Measurements from ENCODE around the gene EIF3J.

Gene EIF3J, protein sequence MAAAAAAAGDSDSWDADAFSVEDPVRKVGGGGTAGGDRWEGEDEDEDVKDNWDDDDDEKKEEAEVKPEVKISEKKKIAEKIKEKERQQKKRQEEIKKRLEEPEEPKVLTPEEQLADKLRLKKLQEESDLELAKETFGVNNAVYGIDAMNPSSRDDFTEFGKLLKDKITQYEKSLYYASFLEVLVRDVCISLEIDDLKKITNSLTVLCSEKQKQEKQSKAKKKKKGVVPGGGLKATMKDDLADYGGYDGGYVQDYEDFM

GRCh38 chr15:44536962-44537734, at the start of gene EIF3J:
EIF3J (plus strand) TSS chr15:44537147; CDS start chr15:44537195, 48 bp downstream.
- Histone ChIP-seq H3K4me1 (ENCODE audit: control insufficient read depth in 5 of 5, insufficient read depth in 5 of 5, low read length in 5 of 5) (peaks cover 4 to 45% (median 39%) of the 10 kb centered on the region in 5 donors), H3K4me3 (ENCODE audit: low read depth in 1 of 5, low read length in 5 of 5) (peak within 1 kb of the TSS; percentile 85 to 92 (median 88)), H3K27ac (ENCODE audit: low read depth, low read length) (peak within 1 kb of the TSS; percentile 97), H3K9me3 (ENCODE audit: control insufficient read depth in 5 of 5, low read length in 5 of 5) (no peaks in the 10 kb centered on the region), H3K27me3 (ENCODE audit: control insufficient read depth in 5 of 5, insufficient read depth in 4 of 5, low read length in 5 of 5) (no peaks in the 10 kb centered on the region), H3K9ac (ENCODE audit: low read length in 5 of 5) (peak within 1 kb of the TSS; percentile 79 to 98 (median 94)), H3K36me3 (ENCODE audit: control insufficient read depth in 5 of 5, insufficient read depth in 5 of 5, low read length in 5 of 5) (peaks cover 0 to 16% (median 5%) of the 10 kb centered on the region in 5 donors)

- Histone ChIP-seq H3K4me3 (ENCODE audit: low read depth in 1 of 5, low read length in 5 of 5) (no peak overlapping the region), H3K4me1 (ENCODE audit: control insufficient read depth in 5 of 5, insufficient read depth in 5 of 5, low read length in 5 of 5) (no peaks in the 10 kb centered on the region), H3K36me3 (ENCODE audit: control insufficient read depth in 5 of 5, insufficient read depth in 5 of 5, low read length in 5 of 5) (peaks cover 14 to 52% (median 29%) of the 10 kb centered on the region in 5 donors), H3K9me3 (ENCODE audit: control insufficient read depth in 5 of 5, low read length in 5 of 5) (no peaks in the 10 kb centered on the region), H3K9ac (ENCODE audit: low read length in 5 of 5) (no peak overlapping the region), H3K27me3 (ENCODE audit: control insufficient read depth in 5 of 5, insufficient read depth in 4 of 5, low read length in 5 of 5) (no peaks in the 10 kb centered on the region), H3K27ac (ENCODE audit: low read depth, low read length) (no peak overlapping the region)
These were observed 47.5 kb upstream of the EIF3J start for GRCh38 chr15:44489464-44489863.

DNA sequence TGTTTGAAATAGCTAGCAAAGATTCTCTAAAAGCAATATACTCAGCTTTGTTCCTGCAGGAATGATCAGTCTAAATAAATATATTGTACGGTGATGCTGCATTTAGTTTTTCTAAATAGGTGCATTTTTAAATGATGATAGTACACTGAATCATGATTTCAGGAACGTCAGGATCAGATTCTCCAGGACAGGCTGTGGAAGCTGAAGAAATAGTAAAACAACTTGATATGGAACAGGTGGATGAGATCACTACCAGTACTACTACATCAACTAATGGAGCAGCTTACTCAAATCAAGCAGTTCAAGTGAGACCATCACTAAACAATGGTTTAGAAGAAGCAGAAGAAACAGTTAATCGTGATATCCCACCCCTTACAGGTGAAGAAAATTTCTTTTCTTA, 46.3 kb upstream of the EIF3J start:
- peaks cover 10 to 48% (median 26%) of the 10 kb centered on the region in 5 donors for H3K36me3 ChIP-seq (ENCODE audit: control insufficient read depth in 5 of 5, insufficient read depth in 5 of 5, low read length in 5 of 5)
- H3K27me3 ChIP-seq (ENCODE audit: control insufficient read depth in 5 of 5, insufficient read depth in 4 of 5, low read length in 5 of 5): no peaks in the 10 kb centered on the region
- no peaks in the 10 kb centered on the region for H3K9me3 ChIP-seq (ENCODE audit: control insufficient read depth in 5 of 5, low read length in 5 of 5)
- H3K4me1 ChIP-seq (ENCODE audit: control insufficient read depth in 5 of 5, insufficient read depth in 5 of 5, low read length in 5 of 5): no peaks in the 10 kb centered on the region
- H3K27ac ChIP-seq (ENCODE audit: low read depth, low read length): no peak overlapping the region
- no peak overlapping the region for H3K9ac ChIP-seq (ENCODE audit: low read length in 5 of 5)
- H3K4me3 ChIP-seq (ENCODE audit: low read depth in 1 of 5, low read length in 5 of 5): no peak overlapping the region

DNA sequence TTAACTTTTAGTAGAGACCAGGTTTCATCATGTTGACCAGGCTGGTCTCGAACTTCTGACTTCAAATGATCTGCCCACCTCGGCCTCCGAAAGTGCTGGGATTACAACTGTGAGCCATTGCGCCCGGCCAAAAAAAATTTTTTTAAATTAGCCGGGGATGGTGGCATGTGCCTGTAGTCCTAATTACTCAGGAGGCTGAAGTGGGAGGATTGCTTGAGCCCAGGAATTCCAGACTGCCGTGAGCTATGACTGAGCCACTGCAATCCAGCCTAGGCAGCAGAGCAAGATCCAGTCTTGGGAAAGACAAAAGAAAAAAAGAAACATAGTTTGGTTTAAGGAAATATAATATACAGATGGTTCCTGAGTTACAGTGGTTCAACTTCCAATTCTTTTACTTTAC, 44.9 kb upstream of the EIF3J start:
- no peak overlapping the region for H3K27ac ChIP-seq (ENCODE audit: low read depth, low read length)
- H3K36me3 ChIP-seq (ENCODE audit: control insufficient read depth in 5 of 5, insufficient read depth in 5 of 5, low read length in 5 of 5): peaks cover 14 to 50% (median 26%) of the 10 kb centered on the region in 5 donors
- H3K9me3 ChIP-seq (ENCODE audit: control insufficient read depth in 5 of 5, low read length in 5 of 5): no peaks in the 10 kb centered on the region
- H3K9ac ChIP-seq (ENCODE audit: low read length in 5 of 5): no peak overlapping the region
- no peaks in the 10 kb centered on the region for H3K4me1 ChIP-seq (ENCODE audit: control insufficient read depth in 5 of 5, insufficient read depth in 5 of 5, low read length in 5 of 5)
- no peak overlapping the region for H3K4me3 ChIP-seq (ENCODE audit: low read depth in 1 of 5, low read length in 5 of 5)
- H3K27me3 ChIP-seq (ENCODE audit: control insufficient read depth in 5 of 5, insufficient read depth in 4 of 5, low read length in 5 of 5): no peaks in the 10 kb centered on the region

GRCh38 chr15:44492672-44493071, 44.3 kb upstream of the EIF3J start:
- Histone ChIP-seq H3K4me1 (ENCODE audit: control insufficient read depth in 5 of 5, insufficient read depth in 5 of 5, low read length in 5 of 5) (no peaks in the 10 kb centered on the region), H3K27me3 (ENCODE audit: control insufficient read depth in 5 of 5, insufficient read depth in 4 of 5, low read length in 5 of 5) (no peaks in the 10 kb centered on the region), H3K27ac (ENCODE audit: low read depth, low read length) (no peak overlapping the region), H3K4me3 (ENCODE audit: low read depth in 1 of 5, low read length in 5 of 5) (no peak overlapping the region), H3K9me3 (ENCODE audit: control insufficient read depth in 5 of 5, low read length in 5 of 5) (no peaks in the 10 kb centered on the region), H3K9ac (ENCODE audit: low read length in 5 of 5) (no peak overlapping the region), H3K36me3 (ENCODE audit: control insufficient read depth in 5 of 5, insufficient read depth in 5 of 5, low read length in 5 of 5) (peaks cover 9 to 50% (median 26%) of the 10 kb centered on the region in 5 donors)

DNA sequence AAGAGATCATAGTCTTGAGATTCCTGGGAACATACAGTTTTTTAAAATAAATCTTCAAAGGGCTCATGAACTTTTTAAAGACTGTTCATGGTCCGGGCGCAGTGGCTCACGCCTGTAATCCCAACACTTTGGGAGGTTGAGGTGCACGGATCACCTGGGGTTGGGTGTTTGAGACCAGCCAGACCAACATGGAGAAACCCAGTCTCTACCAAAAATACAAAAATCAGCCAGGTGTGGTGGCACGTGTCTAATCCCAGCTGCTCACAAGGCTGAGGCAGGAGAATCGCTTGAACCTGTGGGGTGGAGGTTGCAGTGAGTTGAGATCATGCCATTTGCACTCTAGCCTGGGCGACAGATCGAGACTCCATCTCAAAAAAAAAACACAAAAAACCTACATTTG, 41.4 kb upstream of the EIF3J start:
- Histone ChIP-seq H3K4me1 (ENCODE audit: control insufficient read depth in 5 of 5, insufficient read depth in 5 of 5, low read length in 5 of 5) (no peaks in the 10 kb centered on the region), H3K27ac (ENCODE audit: low read depth, low read length) (no peak overlapping the region), H3K36me3 (ENCODE audit: control insufficient read depth in 5 of 5, insufficient read depth in 5 of 5, low read length in 5 of 5) (peaks cover 21 to 58% (median 23%) of the 10 kb centered on the region in 5 donors), H3K4me3 (ENCODE audit: low read depth in 1 of 5, low read length in 5 of 5) (no peak overlapping the region), H3K9me3 (ENCODE audit: control insufficient read depth in 5 of 5, low read length in 5 of 5) (no peaks in the 10 kb centered on the region), H3K27me3 (ENCODE audit: control insufficient read depth in 5 of 5, insufficient read depth in 4 of 5, low read length in 5 of 5) (no peaks in the 10 kb centered on the region), H3K9ac (ENCODE audit: low read length in 5 of 5) (no peak overlapping the region)

- Histone ChIP-seq H3K27me3 (ENCODE audit: control insufficient read depth in 5 of 5, insufficient read depth in 4 of 5, low read length in 5 of 5) (no peaks in the 10 kb centered on the region), H3K36me3 (ENCODE audit: control insufficient read depth in 5 of 5, insufficient read depth in 5 of 5, low read length in 5 of 5) (peaks cover 13 to 48% (median 28%) of the 10 kb centered on the region in 5 donors), H3K9me3 (ENCODE audit: control insufficient read depth in 5 of 5, low read length in 5 of 5) (no peaks in the 10 kb centered on the region), H3K27ac (ENCODE audit: low read depth, low read length) (no peak overlapping the region), H3K9ac (ENCODE audit: low read length in 5 of 5) (no peak overlapping the region), H3K4me3 (ENCODE audit: low read depth in 1 of 5, low read length in 5 of 5) (no peak overlapping the region), H3K4me1 (ENCODE audit: control insufficient read depth in 5 of 5, insufficient read depth in 5 of 5, low read length in 5 of 5) (no peaks in the 10 kb centered on the region)
These were observed 36.4 kb upstream of the EIF3J start for GRCh38 chr15:44500555-44500954.

GRCh38 chr15:44501768-44502366, 35.1 kb upstream of the EIF3J start:
- H3K9ac ChIP-seq (ENCODE audit: low read length in 5 of 5): no peak overlapping the region
- H3K27me3 ChIP-seq (ENCODE audit: control insufficient read depth in 5 of 5, insufficient read depth in 4 of 5, low read length in 5 of 5): no peaks in the 10 kb centered on the region
- peaks cover 13 to 42% (median 24%) of the 10 kb centered on the region in 5 donors for H3K36me3 ChIP-seq (ENCODE audit: control insufficient read depth in 5 of 5, insufficient read depth in 5 of 5, low read length in 5 of 5)
- no peaks in the 10 kb centered on the region for H3K9me3 ChIP-seq (ENCODE audit: control insufficient read depth in 5 of 5, low read length in 5 of 5)
- H3K4me3 ChIP-seq (ENCODE audit: low read depth in 1 of 5, low read length in 5 of 5): no peak overlapping the region
- no peak overlapping the region for H3K27ac ChIP-seq (ENCODE audit: low read depth, low read length)
- no peaks in the 10 kb centered on the region for H3K4me1 ChIP-seq (ENCODE audit: control insufficient read depth in 5 of 5, insufficient read depth in 5 of 5, low read length in 5 of 5)

DNA sequence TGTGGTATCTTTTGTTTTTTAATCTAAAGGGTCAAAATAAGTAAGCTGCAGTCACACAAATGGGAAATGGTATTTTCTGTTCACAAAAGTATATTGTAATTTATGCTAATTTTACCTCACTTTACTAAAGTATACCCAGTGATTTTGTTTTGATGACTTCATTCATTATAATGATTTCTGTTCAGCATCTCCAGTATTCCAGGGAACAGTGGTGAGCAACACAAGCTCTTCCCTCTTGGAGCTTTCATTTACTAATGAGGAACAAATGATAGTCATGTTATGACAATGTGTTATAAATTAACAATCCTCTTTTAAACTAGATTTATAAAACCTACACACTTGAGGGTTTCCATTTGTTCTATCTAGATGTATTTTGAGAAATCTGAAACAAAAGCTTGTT, 20.5 kb upstream of the EIF3J start:
- H3K4me3 ChIP-seq (ENCODE audit: low read depth in 1 of 5, low read length in 5 of 5): no peak overlapping the region
- H3K9ac ChIP-seq (ENCODE audit: low read length in 5 of 5): no peak overlapping the region
- peaks cover 2 to 27% (median 19%) of the 10 kb centered on the region in 5 donors for H3K36me3 ChIP-seq (ENCODE audit: control insufficient read depth in 5 of 5, insufficient read depth in 5 of 5, low read length in 5 of 5)
- no peaks in the 10 kb centered on the region for H3K4me1 ChIP-seq (ENCODE audit: control insufficient read depth in 5 of 5, insufficient read depth in 5 of 5, low read length in 5 of 5)
- no peaks in the 10 kb centered on the region for H3K27me3 ChIP-seq (ENCODE audit: control insufficient read depth in 5 of 5, insufficient read depth in 4 of 5, low read length in 5 of 5)
- no peaks in the 10 kb centered on the region for H3K9me3 ChIP-seq (ENCODE audit: control insufficient read depth in 5 of 5, low read length in 5 of 5)
- no peak overlapping the region for H3K27ac ChIP-seq (ENCODE audit: low read depth, low read length)

DNA sequence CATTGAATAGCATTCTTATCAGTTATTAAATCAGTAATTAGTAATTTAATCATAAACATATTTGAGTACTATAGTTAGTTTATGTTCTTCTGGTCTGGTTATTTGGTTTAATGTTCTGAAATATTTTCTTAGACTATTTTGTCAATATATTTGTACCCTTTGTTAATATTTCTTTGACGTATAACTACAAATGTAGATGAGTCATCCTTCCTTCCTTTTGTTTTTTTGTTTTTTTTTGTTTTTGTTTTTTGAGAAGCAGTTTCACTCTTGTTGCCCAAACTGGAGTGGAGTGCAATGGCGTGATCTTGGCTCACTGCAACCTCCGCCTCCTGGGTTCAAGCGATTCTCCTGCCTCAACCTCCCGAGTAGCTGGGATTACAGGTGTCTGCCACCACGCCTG, 17.4 kb upstream of the EIF3J start:
- Histone ChIP-seq H3K4me3 (ENCODE audit: low read depth in 1 of 5, low read length in 5 of 5) (no peak overlapping the region), H3K4me1 (ENCODE audit: control insufficient read depth in 5 of 5, insufficient read depth in 5 of 5, low read length in 5 of 5) (no peaks in the 10 kb centered on the region), H3K27ac (ENCODE audit: low read depth, low read length) (no peak overlapping the region), H3K27me3 (ENCODE audit: control insufficient read depth in 5 of 5, insufficient read depth in 4 of 5, low read length in 5 of 5) (no peaks in the 10 kb centered on the region), H3K36me3 (ENCODE audit: control insufficient read depth in 5 of 5, insufficient read depth in 5 of 5, low read length in 5 of 5) (peaks cover 13 to 46% (median 26%) of the 10 kb centered on the region in 5 donors), H3K9me3 (ENCODE audit: control insufficient read depth in 5 of 5, low read length in 5 of 5) (no peaks in the 10 kb centered on the region), H3K9ac (ENCODE audit: low read length in 5 of 5) (no peak overlapping the region)

All from subcutaneous abdominal adipose tissue (tissue), 5 donors.